Measurements from ENCODE around the gene STIM1. TPM values are rescaled to one million over a fixed set of nuclear protein-coding genes. Genes with fewer than 3 reads are reported as not detected.

The STIM1 gene
- total RNA-seq, 6 experiments from 2014 or later = 36.4 to 48.0 (median 40.5) TPM

GRCh38 chr11:3831378-3832239, 23.9 kb upstream of the STIM1 start:
- H3K27me3 ChIP-seq = no peaks in the 10 kb centered on the region
- no peaks in the 10 kb centered on the region for H3K9me3 ChIP-seq
- 66% methylated on average over 12 of the region's 13 CpGs for WGBS (ENCODE audit: insufficient coverage, low coverage, low lambda C conversion rate, missing lambda C conversion rate)
- peak overlapping the region in 1 of 3 donors; percentile 20 for H3K27ac ChIP-seq
- intact Hi-C loops (cut with DNase I) = no loop called here
- H3K36me3 ChIP-seq = peaks cover 0 to 14% (median 12%) of the 10 kb centered on the region in 4 donors
- H3K4me3 ChIP-seq = no peak overlapping the region
- peak in 1 of 3 donors; percentile 51 for DNase-seq
- ATAC-seq = peak; percentile 56 to 67 (median 62)
- H3K4me1 ChIP-seq = peaks cover 0 to 11% (median 0%) of the 10 kb centered on the region in 4 donors
- TF ChIP-seq POLR2A (IDR thresholded peaks at IDR 0.05) (no peak), CTCF (IDR thresholded peaks at IDR 0.05) (no peak)

- H3K27ac ChIP-seq = no peak overlapping the region
- H3K4me1 ChIP-seq = peaks cover 0 to 11% (median 0%) of the 10 kb centered on the region in 4 donors
- H3K4me3 ChIP-seq = no peak overlapping the region
- intact Hi-C loops (cut with DNase I) = no loop called here
- no peaks in the 10 kb centered on the region for H3K27me3 ChIP-seq
- DNase-seq = no peak
- peaks cover 0 to 5% (median 2%) of the 10 kb centered on the region in 4 donors for H3K36me3 ChIP-seq
- no peaks in the 10 kb centered on the region for H3K9me3 ChIP-seq
- no peak for ATAC-seq
- WGBS (ENCODE audit: insufficient coverage, low coverage, low lambda C conversion rate, missing lambda C conversion rate) = 84% methylated on average over 2 of the region's 2 CpGs
- no peak for TF ChIP-seq POLR2A (IDR thresholded peaks at IDR 0.05)
- TF ChIP-seq CTCF (IDR thresholded peaks at IDR 0.05) = no peak
These were observed 22.6 kb upstream of the STIM1 start for GRCh38 chr11:3832816-3833215.

- TF ChIP-seq POLR2A (IDR thresholded peaks at IDR 0.05) = no peak
- TF ChIP-seq CTCF (IDR thresholded peaks at IDR 0.05) = no peak
- no peaks in the 10 kb centered on the region for H3K9me3 ChIP-seq
- H3K27ac ChIP-seq = no peak overlapping the region
- H3K4me3 ChIP-seq = no peak overlapping the region
- 87% methylated on average over 2 of the region's 2 CpGs for WGBS (ENCODE audit: insufficient coverage, low coverage, low lambda C conversion rate, missing lambda C conversion rate)
- no peaks in the 10 kb centered on the region for H3K27me3 ChIP-seq
- intact Hi-C loops (cut with DNase I) = no loop called here
- ATAC-seq (no peak), DNase-seq (no peak)
- H3K4me1 ChIP-seq = peaks cover 0 to 11% (median 0%) of the 10 kb centered on the region in 4 donors
- H3K36me3 ChIP-seq = peaks cover 0 to 3% (median 1%) of the 10 kb centered on the region in 4 donors
These were observed 22.0 kb upstream of the STIM1 start for GRCh38 chr11:3833449-3833848.

GRCh38 chr11:3834349-3834663, 21.2 kb upstream of the STIM1 start:
- intact Hi-C loops (cut with DNase I) = no loop called here
- no peak for DNase-seq
- Histone ChIP-seq H3K9me3 (no peaks in the 10 kb centered on the region), H3K36me3 (peaks cover 0 to 3% (median 1%) of the 10 kb centered on the region in 4 donors), H3K27ac (peak overlapping the region in 1 of 3 donors; percentile 27), H3K4me1 (peaks cover 0 to 11% (median 0%) of the 10 kb centered on the region in 4 donors), H3K4me3 (no peak overlapping the region), H3K27me3 (no peaks in the 10 kb centered on the region)
- no peak for ATAC-seq
- TF ChIP-seq CTCF (IDR thresholded peaks at IDR 0.05) (no peak), POLR2A (IDR thresholded peaks at IDR 0.05) (no peak)
- 57% methylated on average over 4 of the region's 4 CpGs for WGBS (ENCODE audit: insufficient coverage, low coverage, low lambda C conversion rate, missing lambda C conversion rate)

Measured in right lobe of liver (tissue), 6 donors.